OCI-LY7 (cell line): Measurements from ENCODE around the gene SFRP5.

Experiments
- EZH2phosphoT487 ChIP-seq: fragments of 200-600 bp; sonication (generic); IDR thresholded peaks from 2 replicates; pipeline ENCODE4 v1.6.1; 2018; ENCODE audit warnings: low read depth, borderline replicate concordance, mild to moderate bottlenecking, mixed run types, antibody characterized with exemption, low read length, moderate library complexity, mixed read lengths
- TF ChIP-seq, protein P1 (sequence below): fragments of 200-600 bp; sonication (generic); conservative IDR thresholded peaks from 2 replicates; pipeline ENCODE4 v1.5.1; 2014; ENCODE audit warnings: mild to moderate bottlenecking, antibody characterized with exemption, low read length, moderate library complexity, mixed read lengths

DNA sequence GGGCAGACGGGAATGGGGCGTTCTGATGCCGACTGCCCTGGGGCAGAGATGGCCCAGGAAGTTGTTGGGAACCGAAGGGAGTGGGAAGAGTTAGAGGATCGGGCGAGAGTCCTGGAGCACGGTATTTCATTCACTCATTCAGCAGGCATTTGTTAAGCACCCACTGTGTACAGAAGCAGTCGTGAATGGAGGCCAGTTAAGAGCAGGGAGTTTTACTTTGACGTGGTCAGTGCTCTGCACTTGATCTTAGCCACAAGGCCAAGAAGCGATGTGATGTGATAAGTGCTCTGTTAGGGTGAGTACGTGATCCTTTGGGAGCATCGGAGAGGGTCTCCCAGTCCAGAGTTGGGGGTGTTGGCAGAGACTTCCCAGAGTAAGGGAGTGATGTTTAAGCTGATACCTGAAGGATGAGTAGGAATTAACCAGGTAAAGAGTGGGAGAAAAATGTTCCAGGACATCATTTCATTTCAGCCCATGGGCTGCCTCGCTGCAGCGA, 34.0 kb downstream of the SFRP5 start:
- TF ChIP-seq, protein P1, sequence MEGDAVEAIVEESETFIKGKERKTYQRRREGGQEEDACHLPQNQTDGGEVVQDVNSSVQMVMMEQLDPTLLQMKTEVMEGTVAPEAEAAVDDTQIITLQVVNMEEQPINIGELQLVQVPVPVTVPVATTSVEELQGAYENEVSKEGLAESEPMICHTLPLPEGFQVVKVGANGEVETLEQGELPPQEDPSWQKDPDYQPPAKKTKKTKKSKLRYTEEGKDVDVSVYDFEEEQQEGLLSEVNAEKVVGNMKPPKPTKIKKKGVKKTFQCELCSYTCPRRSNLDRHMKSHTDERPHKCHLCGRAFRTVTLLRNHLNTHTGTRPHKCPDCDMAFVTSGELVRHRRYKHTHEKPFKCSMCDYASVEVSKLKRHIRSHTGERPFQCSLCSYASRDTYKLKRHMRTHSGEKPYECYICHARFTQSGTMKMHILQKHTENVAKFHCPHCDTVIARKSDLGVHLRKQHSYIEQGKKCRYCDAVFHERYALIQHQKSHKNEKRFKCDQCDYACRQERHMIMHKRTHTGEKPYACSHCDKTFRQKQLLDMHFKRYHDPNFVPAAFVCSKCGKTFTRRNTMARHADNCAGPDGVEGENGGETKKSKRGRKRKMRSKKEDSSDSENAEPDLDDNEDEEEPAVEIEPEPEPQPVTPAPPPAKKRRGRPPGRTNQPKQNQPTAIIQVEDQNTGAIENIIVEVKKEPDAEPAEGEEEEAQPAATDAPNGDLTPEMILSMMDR = no peak
- TF ChIP-seq EZH2phosphoT487 = no peak
